ENCODE measurements around the gene GTPBP1.

- TF ChIP-seq CTCF (IDR thresholded peaks at IDR 0.05; ENCODE audit: low read depth, low read length, poor library complexity, severe bottlenecking) (no peak), EZH2phosphoT487 (IDR thresholded peaks at IDR 0.05; ENCODE audit: borderline replicate concordance, low read length) (no peak)
These were observed 6.6 kb upstream of the GTPBP1 start for GRCh38 chr22:38699143-38699542.
